Measurements from ENCODE around the gene OR1S2.
"Not testable (repeated sequence)": the region's sequence is repeated elsewhere in the genome, so short reads cannot be mapped to it uniquely, and the experiment has no call there.

Gene OR1S2

GRCh38 chr11:58204042-58204441 is at the start of gene OR1S2:
OR1S2 (minus strand) TSS chr11:58204142; CDS start chr11:58204142, 0 bp downstream.
- DNase-seq (ENCODE audit: low read depth, low spot score) = no peak

DNA sequence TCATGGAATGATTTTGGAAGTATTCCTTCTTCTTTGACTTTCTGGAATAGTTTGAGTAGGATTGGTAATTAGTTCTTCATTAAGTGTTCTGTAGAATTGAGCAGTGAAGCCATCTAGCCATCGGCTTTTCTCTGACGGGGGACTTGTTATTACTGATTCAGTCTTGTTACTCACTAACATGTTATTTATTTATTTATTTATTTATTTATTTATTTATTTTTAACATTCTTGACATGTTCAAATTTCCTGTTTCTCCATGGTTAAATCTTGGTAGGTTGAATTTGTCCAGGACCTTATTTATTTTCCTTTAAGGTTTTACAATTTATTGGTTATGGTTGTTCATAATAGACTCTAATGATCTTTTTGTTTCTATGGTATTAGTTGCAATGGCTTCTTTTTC is 40.0 kb upstream of the OR1S2 start:
- DNase-seq (ENCODE audit: low read depth, low spot score) = no peak

GRCh38 chr11:58227956-58228615 is 24.1 kb upstream of the OR1S2 start:
- no peak for DNase-seq (ENCODE audit: low read depth, low spot score)

- DNase-seq (ENCODE audit: low read depth, low spot score) = no peak
These were observed 18.8 kb upstream of the OR1S2 start for GRCh38 chr11:58222721-58223120.

GRCh38 chr11:58216476-58216875 is 12.5 kb upstream of the OR1S2 start:
- DNase-seq (ENCODE audit: low read depth, low spot score) = no peak

GRCh38 chr11:58212420-58212819 is 8.5 kb upstream of the OR1S2 start, which contains the start of gene OR1S1:
OR1S1 (plus strand) TSS chr11:58212720.
- not testable (repeated sequence) for DNase-seq (ENCODE audit: low read depth, low spot score)

GRCh38 chr11:58199271-58199670 is 4.7 kb downstream of the OR1S2 start:
- DNase-seq (ENCODE audit: low read depth, low spot score) = no peak

DNA sequence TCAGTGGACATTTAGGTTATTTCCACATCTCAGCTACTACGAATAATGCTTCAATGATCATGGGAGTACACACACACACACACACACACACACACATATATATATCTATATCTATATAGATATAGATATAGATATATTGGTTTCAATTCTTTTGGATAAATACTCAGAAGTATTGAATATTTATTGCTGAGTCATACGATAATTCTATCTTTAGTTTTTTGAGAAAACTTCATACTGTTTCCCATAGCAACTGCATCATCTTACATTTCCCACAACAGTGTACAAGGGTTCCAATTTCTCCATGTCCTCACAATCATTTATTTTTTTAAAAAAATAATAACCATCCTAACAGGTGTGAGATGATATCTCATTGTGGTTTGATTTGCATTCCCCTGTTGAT is 8.0 kb downstream of the OR1S2 start:
- no peak for DNase-seq (ENCODE audit: low read depth, low spot score)

GRCh38 chr11:58193391-58193790 is 10.6 kb downstream of the OR1S2 start:
- no peak for DNase-seq (ENCODE audit: low read depth, low spot score)

DNA sequence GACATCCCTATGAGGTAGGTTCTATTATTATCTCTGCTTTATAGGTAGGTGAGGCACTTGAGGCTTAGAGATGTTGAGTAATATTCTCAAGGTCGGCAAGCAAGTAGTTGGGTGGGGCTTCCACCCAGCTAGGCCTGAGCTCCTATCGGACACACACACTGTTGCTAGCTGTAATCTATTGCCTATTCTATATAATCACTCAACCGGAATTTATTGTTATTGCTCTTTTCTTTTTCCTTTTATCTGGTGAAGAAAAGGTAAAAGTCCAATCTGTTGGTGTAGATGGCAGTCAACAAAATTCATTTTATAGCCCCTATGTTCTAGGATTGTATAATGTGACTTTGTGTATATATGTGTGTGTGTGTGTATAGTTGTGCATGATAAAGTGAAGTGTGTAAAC is 11.7 kb downstream of the OR1S2 start:
- no peak for DNase-seq (ENCODE audit: low read depth, low spot score)

- DNase-seq (ENCODE audit: low read depth, low spot score) = no peak
These were observed 15.2 kb downstream of the OR1S2 start, which contains the start of gene OR9Q2 for GRCh38 chr11:58188770-58189169. OR9Q2 (plus strand) TSS chr11:58189070; CDS start chr11:58190491, 1,421 bp downstream.

GRCh38 chr11:58186938-58187337 is 17.0 kb downstream of the OR1S2 start:
- DNase-seq (ENCODE audit: low read depth, low spot score) = no peak

- no peak for DNase-seq (ENCODE audit: low read depth, low spot score)
These were observed 24.3 kb downstream of the OR1S2 start for GRCh38 chr11:58179648-58180047.

DNA sequence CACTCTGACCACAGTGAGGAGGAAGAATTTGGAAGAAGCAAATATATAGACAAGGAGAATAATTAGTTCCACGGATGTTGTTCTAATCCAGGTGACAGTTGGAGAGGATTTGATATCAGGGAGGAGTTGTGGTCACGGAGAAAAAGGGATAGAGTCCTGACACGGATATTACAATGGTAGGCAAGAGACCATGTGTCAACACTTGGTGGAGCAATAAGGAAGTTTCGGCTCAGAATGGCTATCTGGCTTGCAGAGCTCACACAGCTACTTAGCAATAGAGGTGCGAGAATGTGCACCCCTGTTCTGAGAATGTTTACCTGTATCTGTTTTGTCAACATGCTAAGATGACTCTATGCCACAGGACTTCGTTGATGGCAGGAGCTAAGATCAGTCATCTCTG is 25.5 kb downstream of the OR1S2 start:
- no peak for DNase-seq (ENCODE audit: low read depth, low spot score)

GRCh38 chr11:58177409-58178054 is 26.4 kb downstream of the OR1S2 start:
- DNase-seq (ENCODE audit: low read depth, low spot score) = no peak

- DNase-seq (ENCODE audit: low read depth, low spot score) = no peak
These were observed 38.3 kb downstream of the OR1S2 start for GRCh38 chr11:58165504-58166106.

DNA sequence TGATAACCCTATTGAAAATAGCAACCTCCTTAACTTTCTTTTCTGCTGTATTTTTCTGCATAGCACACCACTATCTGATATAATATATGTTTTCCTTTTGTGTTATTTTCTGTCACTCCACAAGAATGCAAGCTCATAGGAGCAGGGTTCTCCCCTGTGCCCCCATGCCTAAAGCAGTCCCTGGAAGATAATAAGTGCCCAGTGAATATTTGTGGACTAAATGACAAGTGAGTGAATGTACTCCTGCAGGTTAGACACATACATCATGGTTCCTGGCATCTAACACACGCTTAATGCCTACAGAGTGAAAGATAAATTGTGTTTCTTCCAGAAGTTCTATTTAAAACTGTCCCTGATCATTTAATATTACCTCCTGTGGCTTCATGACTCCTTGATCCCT is 39.0 kb downstream of the OR1S2 start:
- DNase-seq (ENCODE audit: low read depth, low spot score) = no peak

- no peak for DNase-seq (ENCODE audit: low read depth, low spot score)
These were observed 39.6 kb downstream of the OR1S2 start for GRCh38 chr11:58164389-58164788.

All from activated naive CD8-positive, alpha-beta T cell treated with anti-CD3 and anti-CD28 coated beads, Interleukin-2, amount 50 U/mL, for 16 hours (primary cell).